Adrenal gland (tissue), 5 donors: Measurements from ENCODE around the gene RALGAPA1.

Experiments
- POLR2A ChIP-seq, 2 donors: fragments of 450-650 bp; IDR thresholded peaks; one replicate each; pipeline ENCODE4 v1.6.1; 2017; ENCODE audit warnings: antibody characterized with exemption in 2 of 2, mild to moderate bottlenecking in 2 of 2, moderate library complexity in 1 of 2
- TF ChIP-seq, protein P1 (sequence below), 6 experiments: fragments of 450-650 bp in 4 of 6; fragments of 200-600 bp in 2 of 6; sonication (generic) in 1 of 6; IDR thresholded peaks; 1 replicate in 5 of 6; 2 replicates in 1 of 6; pipeline versions ENCODE4 v1.5.1 to v1.8.0; 2016 to 2021; ENCODE audit warnings: antibody characterized with exemption in 6 of 6, mild to moderate bottlenecking in 2 of 6, moderate library complexity in 1 of 6
- donor health status: DM: no; HTN: no; CAD: no.

DNA sequence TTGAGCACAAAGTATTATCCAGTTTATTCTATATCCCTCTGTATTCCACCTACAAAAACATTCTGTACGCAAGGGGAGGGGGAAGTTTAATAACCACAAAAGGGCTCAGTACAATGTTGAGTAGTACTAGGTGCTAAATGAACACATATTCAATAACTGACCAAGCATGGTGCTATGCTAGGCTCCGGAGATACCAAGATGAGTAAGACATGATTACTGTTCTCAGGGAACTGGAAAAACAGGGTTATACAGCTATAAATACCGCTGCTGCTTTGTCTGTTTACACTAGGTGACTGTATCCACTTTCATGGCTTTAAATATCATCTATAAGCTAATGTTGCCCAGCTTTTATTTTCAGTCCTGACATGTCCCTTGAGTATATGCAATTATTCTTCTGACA is 139.3 kb downstream of the RALGAPA1 start:
- TF ChIP-seq, protein P1, sequence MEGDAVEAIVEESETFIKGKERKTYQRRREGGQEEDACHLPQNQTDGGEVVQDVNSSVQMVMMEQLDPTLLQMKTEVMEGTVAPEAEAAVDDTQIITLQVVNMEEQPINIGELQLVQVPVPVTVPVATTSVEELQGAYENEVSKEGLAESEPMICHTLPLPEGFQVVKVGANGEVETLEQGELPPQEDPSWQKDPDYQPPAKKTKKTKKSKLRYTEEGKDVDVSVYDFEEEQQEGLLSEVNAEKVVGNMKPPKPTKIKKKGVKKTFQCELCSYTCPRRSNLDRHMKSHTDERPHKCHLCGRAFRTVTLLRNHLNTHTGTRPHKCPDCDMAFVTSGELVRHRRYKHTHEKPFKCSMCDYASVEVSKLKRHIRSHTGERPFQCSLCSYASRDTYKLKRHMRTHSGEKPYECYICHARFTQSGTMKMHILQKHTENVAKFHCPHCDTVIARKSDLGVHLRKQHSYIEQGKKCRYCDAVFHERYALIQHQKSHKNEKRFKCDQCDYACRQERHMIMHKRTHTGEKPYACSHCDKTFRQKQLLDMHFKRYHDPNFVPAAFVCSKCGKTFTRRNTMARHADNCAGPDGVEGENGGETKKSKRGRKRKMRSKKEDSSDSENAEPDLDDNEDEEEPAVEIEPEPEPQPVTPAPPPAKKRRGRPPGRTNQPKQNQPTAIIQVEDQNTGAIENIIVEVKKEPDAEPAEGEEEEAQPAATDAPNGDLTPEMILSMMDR (IDR thresholded peaks at IDR 0.05), result no peak
- TF ChIP-seq POLR2A (IDR thresholded peaks at IDR 0.05), result no peak
